ENCODE measurements around the gene OLFM3. TPM values are rescaled to one million over a fixed set of nuclear protein-coding genes. Genes with fewer than 3 reads are reported as not detected.

The OLFM3 gene
- total RNA-seq, 1 experiment from 2014 or later, result not detected

GRCh38 chr1:101875891-101876290 lies 120.8 kb downstream of the OLFM3 start:
- DNase-seq (ENCODE audit: low read depth, low spot score) (no peak), ATAC-seq (no peak)
- Histone ChIP-seq H3K4me3 (replicated peaks in 1 of 2; ENCODE audit: low read depth in 1 of 2, low read length in 2 of 2) (no peak overlapping the region), H2AFZ (ENCODE audit: low read depth, low read length, poor library complexity, severe bottlenecking) (no peak overlapping the region), H3K9me2 (ENCODE audit: insufficient read depth) (no peaks in the 10 kb centered on the region), H3K9me3 (ENCODE audit: control insufficient read depth in 1 of 2, insufficient read depth in 1 of 2, low read depth in 1 of 2, low read length in 2 of 2) (no peaks in the 10 kb centered on the region), H3K9ac (ENCODE audit: low read length) (no peak overlapping the region), H3K27me3 (ENCODE audit: insufficient read depth, low read length) (no peaks in the 10 kb centered on the region), H3K4me1 (ENCODE audit: control insufficient read depth in 1 of 2, insufficient read depth in 2 of 2, low read length in 2 of 2) (no peaks in the 10 kb centered on the region), H3K79me2 (ENCODE audit: insufficient read depth, low read length) (no peaks in the 10 kb centered on the region), H3K36me3 (ENCODE audit: control insufficient read depth in 1 of 2, insufficient read depth in 2 of 2, low read length in 2 of 2) (no peaks in the 10 kb centered on the region), H4K20me1 (ENCODE audit: insufficient read depth) (no peaks in the 10 kb centered on the region), H3K27ac (ENCODE audit: low read depth, low read length) (no peak overlapping the region), H3K4me2 (ENCODE audit: low read length) (no peak overlapping the region)
- ChIA-PET RAD21 (ENCODE audit: low non-redundant PET in 1 of 2, low total read pairs in 2 of 2, uncharacterized antibody in 2 of 2, unreplicated experiment in 2 of 2) (no interaction called here), CTCF (no interaction called here), POLR2A (no interaction called here)
- intact Hi-C loops (cut with micrococcal nuclease), result no loop called here
- TF ChIP-seq POLR2AphosphoS5 (IDR thresholded peaks at IDR 0.05; ENCODE audit: low read depth, low read length) (no peak), REST (IDR thresholded peaks at IDR 0.05; ENCODE audit: low read depth) (no peak), CTCF (IDR thresholded peaks at IDR 0.05 in 2 of 3, conservative IDR thresholded peaks at IDR 0.05 in 1 of 3; ENCODE audit: borderline replicate concordance in 1 of 3, insufficient read depth in 1 of 3, low read depth in 2 of 3, low read length in 2 of 3) (no peak), CBX3 (IDR thresholded peaks at IDR 0.05; ENCODE audit: low read depth) (no peak), ZFX (IDR thresholded peaks at IDR 0.05) (no peak), ATF3 (IDR thresholded peaks at IDR 0.05) (no peak), CEBPB (IDR thresholded peaks at IDR 0.05; ENCODE audit: low read depth) (no peak)
- TF ChIP-seq, protein P1, sequence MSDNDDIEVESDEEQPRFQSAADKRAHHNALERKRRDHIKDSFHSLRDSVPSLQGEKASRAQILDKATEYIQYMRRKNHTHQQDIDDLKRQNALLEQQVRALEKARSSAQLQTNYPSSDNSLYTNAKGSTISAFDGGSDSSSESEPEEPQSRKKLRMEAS (IDR thresholded peaks at IDR 0.05), result no peak
- no TSS peak for BruUV-seq (replicated peaks)
